Prostate gland (tissue), 2 donors: ENCODE data around the gene ATG2A. TPM values are rescaled to one million over a fixed set of nuclear protein-coding genes. Genes with fewer than 3 reads are reported as not detected.

Experiments
- DNase-seq: peaks from one replicate; pipeline ENCODE4 v3.0.0-alpha.2; 2019; ENCODE audit warnings: low spot score
- H3K27ac ChIP-seq, 2 donors: fragments of 200-600 bp; sonication (generic); 2 replicates each; pipeline ENCODE4 v1.5.1; 2017 to 2019
- H3K27me3 ChIP-seq: fragments of 200-600 bp; sonication (generic); replicated peaks from 2 replicates; pipeline ENCODE4 v1.5.1; 2019; ENCODE audit not compliant: insufficient read depth
- H3K36me3 ChIP-seq, 2 donors: fragments of 200-600 bp; sonication (generic); 1 replicate in 1 of 2; 2 replicates in 1 of 2; pipeline versions ENCODE4 v1.5.1 to v1.8.1; 2017 to 2019
- H3K4me1 ChIP-seq: fragments of 200-600 bp; sonication (generic); replicated peaks from 2 replicates; pipeline ENCODE4 v1.5.1; 2019
- H3K4me3 ChIP-seq, 2 donors: fragments of 200-600 bp; sonication (generic); 2 replicates each; pipeline ENCODE4 v1.5.1; 2017 to 2019
- H3K9me3 ChIP-seq: fragments of 200-600 bp; sonication (generic); 2 replicates; pipeline ENCODE4 v1.5.1; 2017
- CTCF ChIP-seq, 4 experiments: fragments of 200-600 bp in 2 of 4; fragments of 450-650 bp in 2 of 4; sonication (generic) in 2 of 4; IDR thresholded peaks; 1 replicate in 3 of 4; 2 replicates in 1 of 4; pipeline ENCODE4 v1.5.1; 2016 to 2019; ENCODE audit warnings: antibody characterized with exemption in 4 of 4, mild to moderate bottlenecking in 2 of 4, moderate library complexity in 2 of 4
- POLR2A ChIP-seq: fragments of 450-650 bp; IDR thresholded peaks from one replicate; pipeline ENCODE4 v1.6.1; 2016; ENCODE audit warnings: antibody characterized with exemption, mild to moderate bottlenecking
- POLR2AphosphoS5 ChIP-seq: sonication (generic); formaldehyde crosslinking; IDR thresholded peaks from one replicate; pipeline ENCODE4 v1.6.1; 2017; ENCODE audit warnings: antibody characterized with exemption
- WGBS: methylation state at CpG from one replicate; pipeline ENCODE4 v1.1.5; 2018; 5-methylcytosine and 5-hydroxymethylcytosine counted together
- intact Hi-C: fragments of 100-400 bp; cut with DNase I; formaldehyde crosslinking; loops from one replicate; pipeline ENCODE4 v1.14.2; 2022
- total RNA-seq, 2 donors: library from RNA; depleted of rRNA; stranded (reverse); fragments of >200 nt; gene quantifications; one replicate each; pipeline ENCODE4 v1.1.0, GENCODE V29; 2016

Gene ATG2A
- total RNA-seq, 2 donors from 2014 or later: 38.4 to 66.1 TPM

DNA sequence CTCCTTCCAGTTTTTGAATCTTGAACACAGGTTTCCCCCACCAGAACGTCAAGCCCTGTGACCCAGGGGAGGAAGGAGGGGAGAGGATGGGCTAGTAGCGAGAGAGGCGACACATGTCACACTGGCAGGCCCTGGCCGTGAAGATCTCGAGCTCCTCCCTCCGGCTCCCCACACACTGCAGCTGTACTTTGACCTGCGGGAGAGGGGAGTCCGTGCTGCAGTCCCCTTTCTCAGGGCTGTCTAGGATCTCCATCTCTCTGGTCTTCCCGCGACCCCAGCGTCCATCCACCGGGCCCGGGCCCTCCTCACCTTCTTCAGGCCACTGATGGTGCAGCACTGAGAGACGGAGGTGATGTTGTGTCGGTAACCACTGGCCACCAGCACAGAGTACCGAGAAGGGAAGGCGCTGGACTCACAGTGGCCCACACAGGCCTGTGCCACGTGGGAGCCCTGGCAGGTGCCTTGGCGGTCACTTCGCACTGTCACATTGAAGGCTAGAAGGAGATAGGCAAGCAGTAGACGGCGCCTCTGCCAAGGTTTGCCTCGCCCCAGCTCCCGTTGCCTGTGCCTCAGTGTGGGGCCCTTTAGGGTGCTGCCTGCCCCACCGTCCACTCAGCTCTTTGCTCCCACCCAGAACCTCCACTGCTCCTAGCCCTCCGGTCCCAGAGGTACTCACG, 17.8 kb upstream of the ATG2A start:
- H3K27me3 ChIP-seq: no peaks in the 10 kb centered on the region
- intact Hi-C loops: no loop called here
- H3K9me3 ChIP-seq: no peaks in the 10 kb centered on the region
- DNase-seq: no peak
- no peak overlapping the region for H3K4me3 ChIP-seq
- TF ChIP-seq POLR2A (no peak), POLR2AphosphoS5 (no peak), CTCF (IDR thresholded peaks at IDR 0.05) (no peak)
- WGBS: 80% methylated on average over 27 of the region's 27 CpGs
- H3K36me3 ChIP-seq: peaks cover 0 to 8% of the 10 kb centered on the region in 2 donors
- H3K27ac ChIP-seq: no peak overlapping the region
- no peaks in the 10 kb centered on the region for H3K4me1 ChIP-seq

- Histone ChIP-seq H3K36me3 (peaks cover 0 to 8% of the 10 kb centered on the region in 2 donors), H3K4me3 (no peak overlapping the region), H3K4me1 (no peaks in the 10 kb centered on the region), H3K27ac (no peak overlapping the region), H3K27me3 (no peaks in the 10 kb centered on the region), H3K9me3 (no peaks in the 10 kb centered on the region)
- DNase-seq: no peak
- 83% methylated on average over 10 of the region's 10 CpGs for WGBS
- intact Hi-C loops: no loop called here
- TF ChIP-seq POLR2A (no peak), CTCF (IDR thresholded peaks at IDR 0.05) (no peak), POLR2AphosphoS5 (no peak)
Measured at GRCh38 chr11:64933935-64934681, 17.1 kb upstream of the ATG2A start.

- DNase-seq: no peak
- WGBS: 86% methylated on average over 12 of the region's 12 CpGs
Measured at GRCh38 chr11:64933213-64933934, 16.4 kb upstream of the ATG2A start.

GRCh38 chr11:64932324-64932723, 15.3 kb upstream of the ATG2A start:
- intact Hi-C loops: no loop called here
- Histone ChIP-seq H3K9me3 (no peaks in the 10 kb centered on the region), H3K27ac (no peak overlapping the region), H3K4me1 (no peaks in the 10 kb centered on the region), H3K36me3 (peaks cover 0 to 8% of the 10 kb centered on the region in 2 donors), H3K27me3 (no peaks in the 10 kb centered on the region), H3K4me3 (no peak overlapping the region)
- WGBS: 95% methylated on average over 5 of the region's 5 CpGs
- no peak for TF ChIP-seq CTCF (IDR thresholded peaks at IDR 0.05)
- TF ChIP-seq POLR2A: no peak
- no peak for TF ChIP-seq POLR2AphosphoS5
- no peak for DNase-seq

More at GRCh38 chr11:64933213-64933934, 16.4 kb upstream of the ATG2A start:
- intact Hi-C loops: no loop called here
- Histone ChIP-seq H3K27me3 (no peaks in the 10 kb centered on the region), H3K27ac (no peak overlapping the region), H3K9me3 (no peaks in the 10 kb centered on the region), H3K4me3 (no peak overlapping the region), H3K36me3 (peaks cover 0 to 8% of the 10 kb centered on the region in 2 donors), H3K4me1 (no peaks in the 10 kb centered on the region)
- no peak for TF ChIP-seq POLR2AphosphoS5
- no peak for TF ChIP-seq CTCF (IDR thresholded peaks at IDR 0.05)
- TF ChIP-seq POLR2A: no peak
